PC-9 (cell line): ENCODE measurements around the gene SLC12A6. TPM values are rescaled to one million over a fixed set of nuclear protein-coding genes. Genes with fewer than 3 reads are reported as not detected.

Experiments
- BruUV-seq: library from RNA; stranded (reverse); fragments of 400-500 nt; replicated peaks from 2 replicates; lab custom pipeline; 2021; lab: Mats Ljungman, UMichigan
- CTCF ChIA-PET: fragments of 300-600 bp; sonication (Branson Sonifier 250); formaldehyde crosslinking; loops from one replicate; lab custom pipeline; 2022; ENCODE audit warnings: antibody characterized with exemption; lab: Charles Lee
- POLR2A ChIA-PET: fragments of 300-600 bp; sonication (Branson Sonifier 250); formaldehyde crosslinking; loops from one replicate; lab custom pipeline; 2022; ENCODE audit warnings: antibody characterized with exemption; ENCODE audit not compliant: unreplicated experiment; lab: Charles Lee
- DNase-seq, 2 experiments: peaks; one replicate each; pipeline versions ENCODE4 v3.0.0 to v3.0.0-alpha.2; 2015 to 2022; ENCODE audit warnings: mixed read lengths in 1 of 2
- H2AFZ ChIP-seq: fragments of 200-600 bp; sonication (generic); 2 replicates; pipeline ENCODE4 v1.8.1; 2017; ENCODE audit warnings: antibody characterized with exemption
- H3F3A ChIP-seq: fragments of 200-600 bp; sonication (generic); 2 replicates; pipeline ENCODE4 v1.8.1; 2017; ENCODE audit warnings: antibody characterized with exemption, mild to moderate bottlenecking, low read depth; ENCODE audit not compliant: insufficient read depth
- H3K27ac ChIP-seq: fragments of 200-600 bp; sonication (generic); 2 replicates; pipeline ENCODE4 v1.6.1; 2016; ENCODE audit warnings: mixed run types
- H3K27me3 ChIP-seq: fragments of 200-600 bp; sonication (generic); 2 replicates; pipeline ENCODE4 v1.6.1; 2016; ENCODE audit warnings: low read depth, mixed run types; ENCODE audit not compliant: insufficient read depth
- H3K36me3 ChIP-seq: fragments of 200-600 bp; sonication (generic); 2 replicates; pipeline ENCODE4 v1.6.1; 2016; ENCODE audit warnings: low read depth, mixed run types
- H3K4me1 ChIP-seq: fragments of 200-600 bp; sonication (generic); replicated peaks from 2 replicates; pipeline ENCODE4 v1.6.1; 2016; ENCODE audit warnings: mixed run types; ENCODE audit not compliant: insufficient read depth
- H3K4me2 ChIP-seq: fragments of 200-600 bp; sonication (generic); 2 replicates; pipeline ENCODE4 v1.6.1; 2017; ENCODE audit warnings: mixed run types
- H3K4me3 ChIP-seq: fragments of 200-600 bp; sonication (generic); 2 replicates; pipeline ENCODE4 v1.6.1; 2016; ENCODE audit warnings: mixed run types
- H3K79me2 ChIP-seq: fragments of 200-600 bp; sonication (generic); 2 replicates; pipeline ENCODE4 v1.6.1; 2017; ENCODE audit warnings: low read depth, mixed run types
- H3K9me2 ChIP-seq: fragments of 200-600 bp; sonication (generic); 2 replicates; pipeline ENCODE4 v1.8.1; 2017; ENCODE audit warnings: mild to moderate bottlenecking; ENCODE audit not compliant: insufficient read depth
- H3K9me3 ChIP-seq: fragments of 200-600 bp; sonication (generic); 2 replicates; pipeline ENCODE4 v1.8.1; 2016; ENCODE audit warnings: low read depth; ENCODE audit not compliant: insufficient read depth
- H4K20me1 ChIP-seq: fragments of 200-600 bp; sonication (generic); 2 replicates; pipeline ENCODE4 v1.8.1; 2017; ENCODE audit not compliant: insufficient read depth
- EZH2 ChIP-seq: fragments of 200-600 bp; sonication (generic); IDR thresholded peaks from 2 replicates; pipeline ENCODE4 v1.8.0; 2017; ENCODE audit warnings: antibody characterized with exemption, low read depth
- intact Hi-C: fragments of 100-400 bp; cut with micrococcal nuclease; formaldehyde crosslinking; loops from one replicate; pipeline ENCODE4 v1.10.0; 2022; ENCODE audit not compliant: unreplicated experiment
- total RNA-seq: library from RNA; stranded (reverse); gene quantifications from 2 replicates; pipeline ENCODE4 v1.2.3, GENCODE V29; 2021
- TF ChIP-seq, protein P1 (sequence below): fragments of 200-600 bp; sonication (generic); conservative IDR thresholded peaks from 2 replicates; pipeline ENCODE4 v1.6.1; 2017; ENCODE audit warnings: mixed run types, antibody characterized with exemption, mild to moderate bottlenecking, moderate library complexity

Gene SLC12A6
- total RNA-seq, 1 experiment from 2014 or later: 27.5 TPM

DNA sequence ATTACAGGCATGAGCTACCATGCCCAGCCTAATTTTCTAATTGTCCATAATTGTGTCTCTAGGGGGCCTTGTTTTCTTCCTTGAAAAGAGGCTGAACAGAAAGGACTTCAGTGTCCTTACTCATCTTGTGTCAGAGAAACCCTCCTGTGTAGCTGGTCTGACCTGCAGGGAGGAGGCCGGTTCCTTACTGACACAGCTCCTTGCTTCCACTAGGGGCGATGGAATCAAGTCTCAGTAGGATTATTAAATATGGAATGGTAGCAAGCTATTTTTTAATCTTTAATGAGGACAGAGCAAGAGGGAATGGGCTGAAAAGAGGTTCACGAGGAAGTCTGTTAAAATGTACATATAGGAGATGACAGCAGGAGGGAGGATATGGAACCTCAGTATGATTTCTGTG, 20.8 kb upstream of the SLC12A6 start:
- ChIA-PET POLR2A (no interaction called here), CTCF (no interaction called here)
- Histone ChIP-seq H3K27ac (no peak overlapping the region), H3K9me2 (no peaks in the 10 kb centered on the region), H3K4me2 (no peak overlapping the region), H3F3A (peaks cover 23% of the 10 kb centered on the region), H4K20me1 (no peaks in the 10 kb centered on the region), H2AFZ (no peak overlapping the region), H3K4me1 (peaks cover 39% of the 10 kb centered on the region), H3K9me3 (no peaks in the 10 kb centered on the region), H3K36me3 (0 out of 2 replicates have a peak, but pooled peaks cover 3% of the 10 kb centered on the region), H3K4me3 (no peak overlapping the region), H3K27me3 (no peaks in the 10 kb centered on the region), H3K79me2 (no peaks in the 10 kb centered on the region)
- DNase-seq: no peak
- no TSS peak for BruUV-seq
- intact Hi-C loops: no loop called here
- TF ChIP-seq, protein P1, sequence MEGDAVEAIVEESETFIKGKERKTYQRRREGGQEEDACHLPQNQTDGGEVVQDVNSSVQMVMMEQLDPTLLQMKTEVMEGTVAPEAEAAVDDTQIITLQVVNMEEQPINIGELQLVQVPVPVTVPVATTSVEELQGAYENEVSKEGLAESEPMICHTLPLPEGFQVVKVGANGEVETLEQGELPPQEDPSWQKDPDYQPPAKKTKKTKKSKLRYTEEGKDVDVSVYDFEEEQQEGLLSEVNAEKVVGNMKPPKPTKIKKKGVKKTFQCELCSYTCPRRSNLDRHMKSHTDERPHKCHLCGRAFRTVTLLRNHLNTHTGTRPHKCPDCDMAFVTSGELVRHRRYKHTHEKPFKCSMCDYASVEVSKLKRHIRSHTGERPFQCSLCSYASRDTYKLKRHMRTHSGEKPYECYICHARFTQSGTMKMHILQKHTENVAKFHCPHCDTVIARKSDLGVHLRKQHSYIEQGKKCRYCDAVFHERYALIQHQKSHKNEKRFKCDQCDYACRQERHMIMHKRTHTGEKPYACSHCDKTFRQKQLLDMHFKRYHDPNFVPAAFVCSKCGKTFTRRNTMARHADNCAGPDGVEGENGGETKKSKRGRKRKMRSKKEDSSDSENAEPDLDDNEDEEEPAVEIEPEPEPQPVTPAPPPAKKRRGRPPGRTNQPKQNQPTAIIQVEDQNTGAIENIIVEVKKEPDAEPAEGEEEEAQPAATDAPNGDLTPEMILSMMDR: peak; percentile 48
- no peak for TF ChIP-seq EZH2

DNA sequence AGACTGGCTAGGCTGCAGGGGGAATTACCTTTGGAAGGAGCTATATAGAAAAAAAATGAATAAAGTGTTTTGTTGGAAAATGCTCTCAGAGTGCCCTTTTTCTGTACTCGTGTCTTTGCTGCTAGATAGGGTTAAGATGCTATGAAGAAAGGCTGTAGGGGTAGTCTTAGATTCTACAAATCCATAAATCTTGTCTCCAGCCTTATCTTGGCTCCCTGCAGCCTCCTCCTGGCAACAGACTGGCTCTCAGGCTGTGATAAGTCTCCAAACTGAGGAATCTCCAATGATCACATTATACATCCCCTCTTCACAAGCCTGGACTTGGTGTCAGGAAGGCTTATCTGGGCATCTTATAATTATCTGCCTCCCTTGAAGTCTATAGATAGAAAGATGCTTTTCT, 20.1 kb upstream of the SLC12A6 start:
- ChIA-PET POLR2A (no interaction called here), CTCF (interaction anchor here (1.0 kb wide), 1 partner anchor 10 kb away, joined by 3 read pairs; the partner anchor contains the start of gene LPCAT4)
- Histone ChIP-seq H3K4me1 (peaks cover 32% of the 10 kb centered on the region), H3K27me3 (no peaks in the 10 kb centered on the region), H2AFZ (no peak overlapping the region), H3K79me2 (no peaks in the 10 kb centered on the region), H3K9me3 (no peaks in the 10 kb centered on the region), H3K27ac (no peak overlapping the region), H3K9me2 (no peaks in the 10 kb centered on the region), H3K36me3 (0 out of 2 replicates have a peak, but pooled peaks cover 3% of the 10 kb centered on the region), H3K4me3 (no peak overlapping the region), H3F3A (peaks cover 19% of the 10 kb centered on the region), H4K20me1 (no peaks in the 10 kb centered on the region), H3K4me2 (no peak overlapping the region)
- DNase-seq: no peak
- BruUV-seq: no TSS peak
- intact Hi-C loops: no loop called here
- TF ChIP-seq, protein P1: no peak
- TF ChIP-seq EZH2: no peak

DNA sequence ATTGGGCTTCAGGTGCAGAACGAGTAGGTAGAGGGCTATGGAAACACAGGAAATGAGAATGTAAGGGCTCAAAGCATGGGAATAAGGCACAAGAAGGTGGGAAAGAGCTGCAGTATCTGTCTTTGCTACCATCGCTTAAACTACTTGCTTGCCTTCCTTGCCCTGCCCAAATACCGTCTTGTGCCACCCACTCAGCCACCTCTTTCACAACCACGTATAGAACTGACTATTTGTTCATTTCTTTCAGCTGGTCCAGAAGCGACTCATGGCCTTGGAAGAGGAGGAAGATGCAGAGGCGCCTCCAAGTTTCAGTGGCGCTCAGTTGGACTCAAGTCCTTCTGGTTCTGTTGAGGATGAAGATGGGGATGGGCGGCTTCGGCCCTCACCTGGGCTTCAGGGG, 17.7 kb upstream of the SLC12A6 start:
- intact Hi-C loops: no loop called here
- POLR2A ChIA-PET: no interaction called here
- H3K27me3 ChIP-seq: no peaks in the 10 kb centered on the region
- no peak overlapping the region for H2AFZ ChIP-seq
- CTCF ChIA-PET: no interaction called here
- no peaks in the 10 kb centered on the region for H3K9me2 ChIP-seq
- peaks cover 7% of the 10 kb centered on the region; the same call in 1 of the 2 replicates for H3F3A ChIP-seq
- no peaks in the 10 kb centered on the region for H3K36me3 ChIP-seq
- H3K27ac ChIP-seq: no peak overlapping the region
- no peaks in the 10 kb centered on the region for H3K9me3 ChIP-seq
- DNase-seq: no peak
- no peak for TF ChIP-seq EZH2
- TF ChIP-seq, protein P1: no peak
- H3K4me3 ChIP-seq: no peak overlapping the region
- H3K79me2 ChIP-seq: no peaks in the 10 kb centered on the region
- H3K4me2 ChIP-seq: no peak overlapping the region
- peaks cover 13% of the 10 kb centered on the region for H3K4me1 ChIP-seq
- no TSS peak for BruUV-seq
- no peaks in the 10 kb centered on the region for H4K20me1 ChIP-seq
